HEK293T (cell line): ENCODE measurements around the gene TIAM1.

Experiments used
- BHLHE40 ChIP-seq: fragments of 450-650 bp; IDR thresholded peaks from 2 replicates; pipeline ENCODE4 v1.6.1; 2016; ENCODE audit warnings: mild to moderate bottlenecking, moderate library complexity, borderline replicate concordance
- CTBP1 ChIP-seq: fragments of 450-650 bp; IDR thresholded peaks from 2 replicates; pipeline ENCODE4 v1.6.1; 2016; ENCODE audit warnings: borderline replicate concordance
- SP1 ChIP-seq: fragments of 450-650 bp; IDR thresholded peaks from 2 replicates; pipeline ENCODE4 v1.6.1; 2017
- ZNF384 ChIP-seq: fragments of 450-650 bp; IDR thresholded peaks from 2 replicates; pipeline ENCODE4 v1.6.1; 2016

- TF ChIP-seq SP1: no peak
- no peak for TF ChIP-seq ZNF384
- no peak for TF ChIP-seq CTBP1
- TF ChIP-seq BHLHE40: no peak
Observed at GRCh38 chr21:31331231-31331630, 12.8 kb downstream of the TIAM1 start.
